PC-9 (cell line): Measurements from ENCODE around the gene RAB3B. TPM values are rescaled to one million over a fixed set of nuclear protein-coding genes. Genes with fewer than 3 reads are reported as not detected.

ENCODE experiments used
- BruUV-seq: library from RNA; stranded (reverse); fragments of 400-500 nt; replicated peaks from 2 replicates; lab custom pipeline; 2021; lab: Mats Ljungman, UMichigan
- CTCF ChIA-PET: fragments of 300-600 bp; sonication (Branson Sonifier 250); formaldehyde crosslinking; loops from one replicate; lab custom pipeline; 2022; ENCODE audit warnings: antibody characterized with exemption; lab: Charles Lee
- POLR2A ChIA-PET: fragments of 300-600 bp; sonication (Branson Sonifier 250); formaldehyde crosslinking; loops from one replicate; lab custom pipeline; 2022; ENCODE audit warnings: antibody characterized with exemption; ENCODE audit not compliant: unreplicated experiment; lab: Charles Lee
- DNase-seq, 2 experiments: peaks; one replicate each; pipeline versions ENCODE4 v3.0.0 to v3.0.0-alpha.2; 2015 to 2022; ENCODE audit warnings: mixed read lengths in 1 of 2
- H2AFZ ChIP-seq: fragments of 200-600 bp; sonication (generic); 2 replicates; pipeline ENCODE4 v1.8.1; 2017; ENCODE audit warnings: antibody characterized with exemption
- H3F3A ChIP-seq: fragments of 200-600 bp; sonication (generic); 2 replicates; pipeline ENCODE4 v1.8.1; 2017; ENCODE audit warnings: antibody characterized with exemption, mild to moderate bottlenecking, low read depth; ENCODE audit not compliant: insufficient read depth
- H3K27ac ChIP-seq: fragments of 200-600 bp; sonication (generic); 2 replicates; pipeline ENCODE4 v1.6.1; 2016; ENCODE audit warnings: mixed run types
- H3K27me3 ChIP-seq: fragments of 200-600 bp; sonication (generic); 2 replicates; pipeline ENCODE4 v1.6.1; 2016; ENCODE audit warnings: low read depth, mixed run types; ENCODE audit not compliant: insufficient read depth
- H3K36me3 ChIP-seq: fragments of 200-600 bp; sonication (generic); 2 replicates; pipeline ENCODE4 v1.6.1; 2016; ENCODE audit warnings: low read depth, mixed run types
- H3K4me1 ChIP-seq: fragments of 200-600 bp; sonication (generic); replicated peaks from 2 replicates; pipeline ENCODE4 v1.6.1; 2016; ENCODE audit warnings: mixed run types; ENCODE audit not compliant: insufficient read depth
- H3K4me2 ChIP-seq: fragments of 200-600 bp; sonication (generic); 2 replicates; pipeline ENCODE4 v1.6.1; 2017; ENCODE audit warnings: mixed run types
- H3K4me3 ChIP-seq: fragments of 200-600 bp; sonication (generic); 2 replicates; pipeline ENCODE4 v1.6.1; 2016; ENCODE audit warnings: mixed run types
- H3K79me2 ChIP-seq: fragments of 200-600 bp; sonication (generic); 2 replicates; pipeline ENCODE4 v1.6.1; 2017; ENCODE audit warnings: low read depth, mixed run types
- H3K9me2 ChIP-seq: fragments of 200-600 bp; sonication (generic); 2 replicates; pipeline ENCODE4 v1.8.1; 2017; ENCODE audit warnings: mild to moderate bottlenecking; ENCODE audit not compliant: insufficient read depth
- H3K9me3 ChIP-seq: fragments of 200-600 bp; sonication (generic); 2 replicates; pipeline ENCODE4 v1.8.1; 2016; ENCODE audit warnings: low read depth; ENCODE audit not compliant: insufficient read depth
- H4K20me1 ChIP-seq: fragments of 200-600 bp; sonication (generic); 2 replicates; pipeline ENCODE4 v1.8.1; 2017; ENCODE audit not compliant: insufficient read depth
- EZH2 ChIP-seq: fragments of 200-600 bp; sonication (generic); IDR thresholded peaks from 2 replicates; pipeline ENCODE4 v1.8.0; 2017; ENCODE audit warnings: antibody characterized with exemption, low read depth
- intact Hi-C: fragments of 100-400 bp; cut with micrococcal nuclease; formaldehyde crosslinking; loops from one replicate; pipeline ENCODE4 v1.10.0; 2022; ENCODE audit not compliant: unreplicated experiment
- total RNA-seq: library from RNA; stranded (reverse); gene quantifications from 2 replicates; pipeline ENCODE4 v1.2.3, GENCODE V29; 2021
- TF ChIP-seq, protein P1 (sequence below): fragments of 200-600 bp; sonication (generic); conservative IDR thresholded peaks from 2 replicates; pipeline ENCODE4 v1.6.1; 2017; ENCODE audit warnings: mixed run types, antibody characterized with exemption, mild to moderate bottlenecking, moderate library complexity

Gene RAB3B
- total RNA-seq, 1 experiment from 2014 or later: 2.6 TPM

DNA sequence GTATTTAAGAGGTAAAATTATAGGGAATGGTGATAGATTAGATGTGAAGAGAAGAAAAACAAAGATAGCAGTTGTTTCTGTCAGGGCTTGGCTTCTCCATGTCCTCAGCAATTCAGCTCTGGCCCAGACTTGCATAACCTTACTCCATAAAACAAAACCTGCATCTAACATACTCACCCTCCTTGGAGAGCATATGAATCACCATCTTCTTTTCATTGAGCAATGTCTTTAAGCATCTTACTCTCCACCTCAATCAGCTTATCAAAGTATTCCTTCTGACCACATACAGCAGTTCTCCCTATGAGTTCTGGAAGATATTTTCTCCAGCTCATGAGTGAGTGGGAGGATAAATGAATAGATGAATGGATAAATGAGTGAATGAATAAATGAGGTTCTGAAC, 49.0 kb downstream of the RAB3B start:
- intact Hi-C loops: no loop called here
- no peaks in the 10 kb centered on the region for H3K9me2 ChIP-seq
- ChIA-PET CTCF (interaction anchor here (0.6 kb wide), 1 partner anchor 606 kb away, joined by 9 read pairs; no protein-coding TSS in a partner anchor), POLR2A (interaction anchor here (0.9 kb wide), 1 partner anchor 14 kb away, joined by 5 read pairs; no protein-coding TSS in a partner anchor)
- H3K27me3 ChIP-seq: no peaks in the 10 kb centered on the region
- no peaks in the 10 kb centered on the region for H3F3A ChIP-seq
- DNase-seq: no peak
- no peaks in the 10 kb centered on the region for H3K36me3 ChIP-seq
- no peaks in the 10 kb centered on the region for H3K79me2 ChIP-seq
- H3K9me3 ChIP-seq: no peaks in the 10 kb centered on the region
- BruUV-seq: no TSS peak
- H2AFZ ChIP-seq: no peak overlapping the region
- H3K27ac ChIP-seq: no peak overlapping the region
- TF ChIP-seq, protein P1, sequence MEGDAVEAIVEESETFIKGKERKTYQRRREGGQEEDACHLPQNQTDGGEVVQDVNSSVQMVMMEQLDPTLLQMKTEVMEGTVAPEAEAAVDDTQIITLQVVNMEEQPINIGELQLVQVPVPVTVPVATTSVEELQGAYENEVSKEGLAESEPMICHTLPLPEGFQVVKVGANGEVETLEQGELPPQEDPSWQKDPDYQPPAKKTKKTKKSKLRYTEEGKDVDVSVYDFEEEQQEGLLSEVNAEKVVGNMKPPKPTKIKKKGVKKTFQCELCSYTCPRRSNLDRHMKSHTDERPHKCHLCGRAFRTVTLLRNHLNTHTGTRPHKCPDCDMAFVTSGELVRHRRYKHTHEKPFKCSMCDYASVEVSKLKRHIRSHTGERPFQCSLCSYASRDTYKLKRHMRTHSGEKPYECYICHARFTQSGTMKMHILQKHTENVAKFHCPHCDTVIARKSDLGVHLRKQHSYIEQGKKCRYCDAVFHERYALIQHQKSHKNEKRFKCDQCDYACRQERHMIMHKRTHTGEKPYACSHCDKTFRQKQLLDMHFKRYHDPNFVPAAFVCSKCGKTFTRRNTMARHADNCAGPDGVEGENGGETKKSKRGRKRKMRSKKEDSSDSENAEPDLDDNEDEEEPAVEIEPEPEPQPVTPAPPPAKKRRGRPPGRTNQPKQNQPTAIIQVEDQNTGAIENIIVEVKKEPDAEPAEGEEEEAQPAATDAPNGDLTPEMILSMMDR: no peak
- TF ChIP-seq EZH2: no peak
- H4K20me1 ChIP-seq: no peaks in the 10 kb centered on the region
- no peak overlapping the region for H3K4me2 ChIP-seq
- no peak overlapping the region for H3K4me3 ChIP-seq
- H3K4me1 ChIP-seq: no peaks in the 10 kb centered on the region

DNA sequence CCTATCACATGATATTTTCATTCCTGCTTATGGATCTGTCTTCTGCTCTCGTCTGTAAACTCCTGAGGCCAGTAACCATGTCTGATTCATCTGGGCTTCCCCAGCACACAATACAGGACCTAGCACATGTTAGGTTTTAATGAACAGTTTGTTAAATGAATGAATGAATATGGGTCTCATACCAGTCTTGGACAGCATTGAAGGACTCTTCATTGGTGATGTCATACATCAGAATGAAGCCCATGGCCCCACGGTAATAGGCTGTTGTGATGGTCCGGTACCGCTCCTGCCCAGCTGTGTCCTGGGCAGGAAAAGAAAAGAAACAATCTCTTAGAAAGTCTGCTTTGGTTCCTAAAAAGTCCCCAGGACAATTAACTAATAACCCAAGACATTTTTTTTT, 53.4 kb downstream of the RAB3B start:
- no peak overlapping the region for H3K27ac ChIP-seq
- BruUV-seq: no TSS peak
- H3K4me3 ChIP-seq: no peak overlapping the region
- no peaks in the 10 kb centered on the region for H3K27me3 ChIP-seq
- no peaks in the 10 kb centered on the region for H3K79me2 ChIP-seq
- no peaks in the 10 kb centered on the region for H3K4me1 ChIP-seq
- no peak for TF ChIP-seq EZH2
- TF ChIP-seq, protein P1: no peak
- H3K36me3 ChIP-seq: no peaks in the 10 kb centered on the region
- H3K9me3 ChIP-seq: no peaks in the 10 kb centered on the region
- intact Hi-C loops: no loop called here
- H3K4me2 ChIP-seq: no peak overlapping the region
- POLR2A ChIA-PET: no interaction called here
- H2AFZ ChIP-seq: no peak overlapping the region
- CTCF ChIA-PET: interaction anchor here (0.7 kb wide), 1 partner anchor 52 kb away, joined by 4 read pairs; no protein-coding TSS in a partner anchor
- H3K9me2 ChIP-seq: no peaks in the 10 kb centered on the region
- no peaks in the 10 kb centered on the region for H3F3A ChIP-seq
- no peak for DNase-seq
- H4K20me1 ChIP-seq: no peaks in the 10 kb centered on the region

DNA sequence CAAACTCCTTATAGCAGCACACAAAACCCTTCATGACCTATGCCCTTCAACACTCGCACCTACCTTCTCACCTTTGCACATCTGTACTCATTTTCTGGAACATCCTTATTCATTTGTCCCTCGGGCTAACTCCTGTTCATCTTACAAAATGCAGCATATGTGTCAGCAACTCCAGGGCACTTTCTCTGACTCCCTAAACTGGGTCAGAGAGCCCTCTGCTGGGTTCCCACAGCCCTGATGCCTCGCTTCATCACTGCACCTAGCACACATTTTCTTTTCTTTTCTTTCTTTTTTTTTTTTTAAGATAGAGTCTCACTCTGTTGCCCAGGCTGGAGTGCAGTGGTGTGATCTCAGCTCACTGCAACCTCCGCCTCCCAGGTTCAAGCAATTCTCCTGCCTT, 54.0 kb downstream of the RAB3B start:
- TF ChIP-seq EZH2: no peak
- TF ChIP-seq, protein P1: no peak
- Histone ChIP-seq H3K4me3 (no peak overlapping the region), H3F3A (no peaks in the 10 kb centered on the region), H3K4me1 (no peaks in the 10 kb centered on the region), H4K20me1 (no peaks in the 10 kb centered on the region), H3K4me2 (no peak overlapping the region), H3K9me3 (no peaks in the 10 kb centered on the region), H3K79me2 (no peaks in the 10 kb centered on the region), H3K36me3 (no peaks in the 10 kb centered on the region), H3K27me3 (no peaks in the 10 kb centered on the region), H3K27ac (no peak overlapping the region), H2AFZ (no peak overlapping the region), H3K9me2 (no peaks in the 10 kb centered on the region)
- CTCF ChIA-PET: interaction anchor here (0.7 kb wide), 1 partner anchor 52 kb away, joined by 4 read pairs; no protein-coding TSS in a partner anchor
- POLR2A ChIA-PET: no interaction called here
- no TSS peak for BruUV-seq
- intact Hi-C loops: no loop called here
- peak in 1 of 2 experiments; percentile 9 for DNase-seq
